ENCODE results near the gene HTT. TPM values are rescaled to one million over a fixed set of nuclear protein-coding genes. Genes with fewer than 3 reads are reported as not detected.

HTT gene
- polyA plus RNA-seq, 3 donors: 28.8 to 37.8 (median 32.7) TPM

- no peak for DNase-seq (ENCODE audit: low read depth in 3 of 3, low spot score in 2 of 3)
Observed at GRCh38 chr4:3285558-3286334, 211.3 kb downstream of the HTT start.

GRCh38 chr4:3286335-3287175 lies 212.1 kb downstream of the HTT start:
- no peak for DNase-seq (ENCODE audit: low read depth in 3 of 3, low spot score in 2 of 3)

- DNase-seq (ENCODE audit: low read depth in 3 of 3, low spot score in 2 of 3): no peak
Observed at GRCh38 chr4:3287271-3287971, 212.9 kb downstream of the HTT start.

GRCh38 chr4:3287972-3288570 lies 213.6 kb downstream of the HTT start:
- DNase-seq (ENCODE audit: low read depth in 3 of 3, low spot score in 2 of 3): no peak

- DNase-seq (ENCODE audit: low read depth in 3 of 3, low spot score in 2 of 3): no peak
Observed at GRCh38 chr4:3288571-3289094, 214.2 kb downstream of the HTT start.

DNA sequence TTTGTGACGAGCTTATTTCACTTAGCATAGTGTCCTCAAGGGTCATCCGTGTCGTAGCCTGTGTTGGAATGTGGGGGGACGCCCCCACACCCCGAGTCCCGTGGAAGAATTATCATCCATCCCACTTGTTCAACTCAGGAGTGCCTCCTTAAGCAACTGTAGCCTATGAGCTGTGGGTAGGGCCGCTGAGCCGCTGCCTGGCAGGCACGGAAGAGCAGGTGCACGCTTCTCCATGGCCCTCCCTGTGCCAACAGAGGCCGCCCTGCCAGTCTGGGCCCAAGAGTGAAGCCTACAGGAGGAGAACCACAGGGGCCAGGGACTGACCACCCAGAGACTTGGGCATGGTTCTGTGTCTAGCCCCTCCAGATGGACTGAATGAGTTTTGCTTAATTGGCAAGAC lies 216.0 kb downstream of the HTT start:
- no peak for DNase-seq (ENCODE audit: low read depth in 3 of 3, low spot score in 2 of 3)

DNA sequence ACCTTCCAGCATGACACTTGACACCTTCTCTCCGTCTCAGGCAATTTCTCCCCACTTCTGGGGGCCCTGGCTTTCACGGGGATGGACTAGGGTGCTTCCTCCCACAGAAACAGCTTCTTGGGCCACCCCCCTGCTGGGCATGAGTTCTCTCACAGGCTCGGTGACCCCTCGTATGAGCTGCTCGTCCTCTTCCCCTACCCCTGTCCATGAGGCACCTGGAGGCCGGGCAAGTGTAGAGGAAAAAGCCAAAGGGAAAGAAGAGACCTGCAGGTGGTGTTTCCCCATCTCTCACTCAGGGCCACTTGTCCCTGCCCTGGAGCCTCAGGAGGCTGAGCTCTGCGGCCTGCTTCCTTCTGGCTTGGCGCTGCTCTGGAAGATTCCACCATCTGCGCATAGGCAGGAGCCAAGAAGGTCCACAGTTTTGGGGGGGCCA lies 216.4 kb downstream of the HTT start:
- DNase-seq (ENCODE audit: low read depth in 3 of 3, low spot score in 2 of 3): no peak

GRCh38 chr4:3291411-3291968 lies 217.0 kb downstream of the HTT start:
- DNase-seq (ENCODE audit: low read depth in 3 of 3, low spot score in 2 of 3): no peak

DNA sequence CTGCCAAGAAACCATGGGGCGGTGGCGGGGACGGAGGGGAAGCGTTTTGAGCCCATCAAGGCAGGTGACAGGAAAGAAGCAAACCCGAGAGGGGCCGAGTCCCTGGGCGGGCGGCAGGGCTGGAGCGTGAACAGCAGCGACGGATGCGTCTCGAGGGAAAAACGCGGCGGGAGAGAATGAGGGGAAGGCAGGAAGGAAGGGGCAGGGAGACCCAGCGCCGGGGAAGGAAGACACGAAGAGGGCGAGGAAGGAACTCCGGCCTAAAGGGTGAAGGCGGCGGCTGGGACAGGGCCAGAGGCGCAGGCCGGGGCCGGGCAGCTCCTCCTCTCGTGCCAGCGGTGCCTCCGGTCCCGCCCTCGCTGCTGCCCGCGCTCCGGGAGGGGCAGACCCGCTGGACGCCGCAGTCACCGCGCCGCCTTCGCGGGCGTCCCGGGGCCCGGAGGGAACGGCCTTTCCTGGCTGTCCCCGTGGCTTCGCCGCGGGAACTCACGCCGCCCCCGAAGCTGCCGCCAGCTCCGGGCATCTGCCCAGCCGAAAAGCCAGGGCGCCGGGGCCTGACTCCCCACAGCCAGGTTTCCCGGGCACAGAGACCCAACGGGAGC lies 217.6 kb downstream of the HTT start:
- no peak for DNase-seq (ENCODE audit: low read depth in 3 of 3, low spot score in 2 of 3)

DNA sequence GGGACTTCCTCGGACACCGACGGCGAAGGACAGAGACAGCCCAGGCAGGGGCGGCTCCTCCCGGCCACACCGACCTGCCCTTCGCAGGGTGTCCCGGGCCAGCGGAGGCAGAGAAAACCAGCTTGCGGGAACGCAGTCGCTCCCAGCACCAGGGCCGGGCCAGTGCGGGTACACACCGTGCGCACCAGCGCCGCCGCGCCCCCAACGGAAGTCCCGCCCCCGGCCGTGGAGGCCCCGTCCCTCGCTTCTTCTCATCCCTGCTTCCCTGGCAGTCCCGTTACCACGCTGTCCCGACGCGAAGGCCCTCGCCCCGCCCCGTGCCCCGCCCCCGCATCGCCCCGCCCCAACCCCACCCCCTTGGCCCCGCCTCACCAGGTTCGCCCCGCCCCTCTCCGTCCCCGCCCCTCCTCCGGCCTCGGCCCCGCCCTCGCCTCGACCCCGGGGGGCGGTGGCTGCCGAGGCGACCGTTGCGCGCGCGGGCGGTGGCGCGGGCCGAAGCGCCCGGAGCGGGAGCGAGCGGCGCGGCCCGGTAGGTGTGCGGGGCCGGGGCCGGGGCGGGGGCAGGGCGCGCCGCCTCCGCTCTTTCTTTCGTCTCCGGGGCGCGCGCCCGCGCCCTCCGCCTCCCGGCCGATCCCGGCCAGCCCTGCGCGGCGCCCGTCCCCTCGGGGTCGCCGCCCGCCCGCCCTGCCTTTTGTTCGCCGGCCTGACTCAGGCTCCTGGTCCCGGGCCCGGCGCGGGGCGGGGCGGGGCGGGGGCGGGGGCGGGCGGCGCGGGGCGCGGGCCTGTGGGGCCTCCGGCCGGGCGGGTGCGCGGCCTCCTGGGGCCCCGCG lies 218.3 kb downstream of the HTT start, which contains the start of gene RGS12:
TSS of gene RGS12 (plus strand) at position 451 of the 830 bp plus-strand sequence. CDS start 23,150 bp downstream, outside the sequence.
- peak; percentile 52 to 83 (median 76) for DNase-seq (ENCODE audit: low read depth in 3 of 3, low spot score in 2 of 3)

Other genes with a start within 250 kb of the HTT start
- gene ADD1, start 230.8 kb upstream of the HTT start, polyA plus RNA-seq (ENCODE audit: insufficient read length in 3 of 3): 100 to 1,000 TPM; 224 to 234 (median 228) TPM
- 10 to 100 TPM; 30.3 to 31.4 (median 30.5) TPM for gene NOP14, start 111.3 kb upstream of the HTT start, polyA plus RNA-seq (ENCODE audit: insufficient read length in 3 of 3)
- 1 to 10 TPM; 5.9 to 8.2 (median 6.7) TPM for gene GRK4, start 111.1 kb upstream of the HTT start, polyA plus RNA-seq (ENCODE audit: insufficient read length in 3 of 3)
- gene HTT-AS, start 143 bp upstream of the HTT start, polyA plus RNA-seq (ENCODE audit: insufficient read length in 3 of 3): not detected
- gene MSANTD1, start 174.5 kb downstream of the HTT start, polyA plus RNA-seq (ENCODE audit: insufficient read length in 3 of 3): under 1 TPM; 0.29 to 0.42 (median 0.35) TPM
- gene RGS12, start 218.3 kb downstream of the HTT start, polyA plus RNA-seq (ENCODE audit: insufficient read length in 3 of 3): 10 to 100 TPM; 33.3 to 36.2 (median 34.5) TPM

Data from right renal cortex interstitium (tissue), 3 donors.